WTC11 (cell line): ENCODE results near the gene FXN.

Experiments
- IRF2 ChIP-seq: sonication (generic); formaldehyde crosslinking; IDR thresholded peaks from 2 replicates; pipeline ENCODE4 v1.8.0; 2022; ENCODE audit warnings: low read depth, missing genetic modification reagents, borderline replicate concordance
- NFE2L1 ChIP-seq: sonication (generic); formaldehyde crosslinking; IDR thresholded peaks from 2 replicates; pipeline ENCODE4 v1.8.1; 2023; ENCODE audit warnings: missing genetic modification reagents
- TF ChIP-seq, protein P1 (sequence below): sonication (generic); formaldehyde crosslinking; IDR thresholded peaks from 2 replicates; pipeline ENCODE4 v1.8.0; 2022; ENCODE audit warnings: mild to moderate bottlenecking, missing genetic modification reagents
- TF ChIP-seq, protein P2 (sequence below): fragments of 200-600 bp; IDR thresholded peaks from 2 replicates; pipeline ENCODE4 v1.8.0; 2022; ENCODE audit warnings: antibody characterized with exemption
- TF ChIP-seq, protein P3 (sequence below): sonication (generic); formaldehyde crosslinking; IDR thresholded peaks from 2 replicates; pipeline ENCODE4 v1.8.1; 2023; ENCODE audit warnings: mild to moderate bottlenecking, missing genetic modification reagents
- TF ChIP-seq, protein P4 (sequence below): sonication (generic); formaldehyde crosslinking; IDR thresholded peaks from 2 replicates; pipeline ENCODE4 v1.8.1; 2022; ENCODE audit warnings: mild to moderate bottlenecking, missing genetic modification reagents, moderate library complexity, borderline replicate concordance
- TF ChIP-seq, protein P5 (sequence below): sonication (generic); formaldehyde crosslinking; IDR thresholded peaks from 2 replicates; pipeline ENCODE4 v1.8.0; 2022; ENCODE audit warnings: mild to moderate bottlenecking, missing genetic modification reagents

DNA sequence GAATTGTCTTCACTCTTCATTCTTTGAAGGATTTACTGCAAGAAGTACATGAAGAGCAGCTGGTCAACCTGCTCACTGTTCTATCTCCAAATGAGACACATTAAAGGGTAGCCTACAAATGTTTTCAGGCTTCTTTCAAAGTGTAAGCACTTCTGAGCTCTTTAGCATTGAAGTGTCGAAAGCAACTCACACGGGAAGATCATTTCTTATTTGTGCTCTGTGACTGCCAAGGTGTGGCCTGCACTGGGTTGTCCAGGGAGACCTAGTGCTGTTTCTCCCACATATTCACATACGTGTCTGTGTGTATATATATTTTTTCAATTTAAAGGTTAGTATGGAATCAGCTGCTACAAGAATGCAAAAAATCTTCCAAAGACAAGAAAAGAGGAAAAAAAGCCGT is 37.6 kb downstream of the FXN start:
- TF ChIP-seq, protein P1, sequence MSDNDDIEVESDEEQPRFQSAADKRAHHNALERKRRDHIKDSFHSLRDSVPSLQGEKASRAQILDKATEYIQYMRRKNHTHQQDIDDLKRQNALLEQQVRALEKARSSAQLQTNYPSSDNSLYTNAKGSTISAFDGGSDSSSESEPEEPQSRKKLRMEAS (CRISPR knock-in tag) = no peak
- TF ChIP-seq, protein P2, sequence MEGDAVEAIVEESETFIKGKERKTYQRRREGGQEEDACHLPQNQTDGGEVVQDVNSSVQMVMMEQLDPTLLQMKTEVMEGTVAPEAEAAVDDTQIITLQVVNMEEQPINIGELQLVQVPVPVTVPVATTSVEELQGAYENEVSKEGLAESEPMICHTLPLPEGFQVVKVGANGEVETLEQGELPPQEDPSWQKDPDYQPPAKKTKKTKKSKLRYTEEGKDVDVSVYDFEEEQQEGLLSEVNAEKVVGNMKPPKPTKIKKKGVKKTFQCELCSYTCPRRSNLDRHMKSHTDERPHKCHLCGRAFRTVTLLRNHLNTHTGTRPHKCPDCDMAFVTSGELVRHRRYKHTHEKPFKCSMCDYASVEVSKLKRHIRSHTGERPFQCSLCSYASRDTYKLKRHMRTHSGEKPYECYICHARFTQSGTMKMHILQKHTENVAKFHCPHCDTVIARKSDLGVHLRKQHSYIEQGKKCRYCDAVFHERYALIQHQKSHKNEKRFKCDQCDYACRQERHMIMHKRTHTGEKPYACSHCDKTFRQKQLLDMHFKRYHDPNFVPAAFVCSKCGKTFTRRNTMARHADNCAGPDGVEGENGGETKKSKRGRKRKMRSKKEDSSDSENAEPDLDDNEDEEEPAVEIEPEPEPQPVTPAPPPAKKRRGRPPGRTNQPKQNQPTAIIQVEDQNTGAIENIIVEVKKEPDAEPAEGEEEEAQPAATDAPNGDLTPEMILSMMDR = no peak
- TF ChIP-seq, protein P3, sequence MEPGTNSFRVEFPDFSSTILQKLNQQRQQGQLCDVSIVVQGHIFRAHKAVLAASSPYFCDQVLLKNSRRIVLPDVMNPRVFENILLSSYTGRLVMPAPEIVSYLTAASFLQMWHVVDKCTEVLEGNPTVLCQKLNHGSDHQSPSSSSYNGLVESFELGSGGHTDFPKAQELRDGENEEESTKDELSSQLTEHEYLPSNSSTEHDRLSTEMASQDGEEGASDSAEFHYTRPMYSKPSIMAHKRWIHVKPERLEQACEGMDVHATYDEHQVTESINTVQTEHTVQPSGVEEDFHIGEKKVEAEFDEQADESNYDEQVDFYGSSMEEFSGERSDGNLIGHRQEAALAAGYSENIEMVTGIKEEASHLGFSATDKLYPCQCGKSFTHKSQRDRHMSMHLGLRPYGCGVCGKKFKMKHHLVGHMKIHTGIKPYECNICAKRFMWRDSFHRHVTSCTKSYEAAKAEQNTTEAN (CRISPR knock-in tag) = no peak
- TF ChIP-seq, protein P4, sequence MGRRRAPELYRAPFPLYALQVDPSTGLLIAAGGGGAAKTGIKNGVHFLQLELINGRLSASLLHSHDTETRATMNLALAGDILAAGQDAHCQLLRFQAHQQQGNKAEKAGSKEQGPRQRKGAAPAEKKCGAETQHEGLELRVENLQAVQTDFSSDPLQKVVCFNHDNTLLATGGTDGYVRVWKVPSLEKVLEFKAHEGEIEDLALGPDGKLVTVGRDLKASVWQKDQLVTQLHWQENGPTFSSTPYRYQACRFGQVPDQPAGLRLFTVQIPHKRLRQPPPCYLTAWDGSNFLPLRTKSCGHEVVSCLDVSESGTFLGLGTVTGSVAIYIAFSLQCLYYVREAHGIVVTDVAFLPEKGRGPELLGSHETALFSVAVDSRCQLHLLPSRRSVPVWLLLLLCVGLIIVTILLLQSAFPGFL (CRISPR knock-in tag) = no peak
- TF ChIP-seq IRF2 (CRISPR knock-in tag) = no peak
- TF ChIP-seq NFE2L1 = no peak
- TF ChIP-seq, protein P5, sequence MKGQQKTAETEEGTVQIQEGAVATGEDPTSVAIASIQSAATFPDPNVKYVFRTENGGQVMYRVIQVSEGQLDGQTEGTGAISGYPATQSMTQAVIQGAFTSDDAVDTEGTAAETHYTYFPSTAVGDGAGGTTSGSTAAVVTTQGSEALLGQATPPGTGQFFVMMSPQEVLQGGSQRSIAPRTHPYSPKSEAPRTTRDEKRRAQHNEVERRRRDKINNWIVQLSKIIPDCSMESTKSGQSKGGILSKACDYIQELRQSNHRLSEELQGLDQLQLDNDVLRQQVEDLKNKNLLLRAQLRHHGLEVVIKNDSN = no peak
